Neural crest cell (in vitro differentiated cells): ENCODE results near the gene RHEBL1. TPM values are rescaled to one million over a fixed set of nuclear protein-coding genes. Genes with fewer than 3 reads are reported as not detected.

Experiments used
- DNase-seq: peaks from one replicate; pipeline ENCODE4 v3.0.0; 2021; ENCODE audit warnings: low read depth, mixed read lengths, low spot score
- H3K27ac Mint-ChIP-seq: one replicate; pipeline ENCODE4 v1.8.0; 2021; ENCODE audit warnings: mild to moderate bottlenecking, mixed read lengths; ENCODE audit not compliant: unreplicated experiment
- H3K27me3 Mint-ChIP-seq: 2 replicates; pipeline ENCODE4 v1.8.0; 2021; ENCODE audit warnings: low read depth, mild to moderate bottlenecking, mixed read lengths
- H3K36me3 Mint-ChIP-seq: 2 replicates; pipeline ENCODE4 v1.8.0; 2021; ENCODE audit warnings: low read depth, mild to moderate bottlenecking, mixed read lengths
- H3K4me1 Mint-ChIP-seq: 2 replicates; pipeline ENCODE4 v1.8.0; 2021; ENCODE audit warnings: mixed read lengths
- H3K4me3 Mint-ChIP-seq: one replicate; pipeline ENCODE4 v1.8.0; 2021; ENCODE audit warnings: mild to moderate bottlenecking, mixed read lengths
- H3K9me3 Mint-ChIP-seq: 2 replicates; pipeline ENCODE4 v1.8.0; 2021; ENCODE audit warnings: mixed read lengths
- CTCF ChIP-seq: fragments of 200-600 bp; sonication (generic); conservative IDR thresholded peaks from 2 replicates; pipeline ENCODE4 v1.5.0; 2021; ENCODE audit warnings: antibody characterized with exemption, mild to moderate bottlenecking
- total RNA-seq: library from RNA; stranded (reverse); gene quantifications from 2 replicates; pipeline ENCODE4 v1.2.1, GENCODE V29; 2021

RHEBL1 gene
- total RNA-seq, 1 donor from 2014 or later, result 2.1 TPM

DNA sequence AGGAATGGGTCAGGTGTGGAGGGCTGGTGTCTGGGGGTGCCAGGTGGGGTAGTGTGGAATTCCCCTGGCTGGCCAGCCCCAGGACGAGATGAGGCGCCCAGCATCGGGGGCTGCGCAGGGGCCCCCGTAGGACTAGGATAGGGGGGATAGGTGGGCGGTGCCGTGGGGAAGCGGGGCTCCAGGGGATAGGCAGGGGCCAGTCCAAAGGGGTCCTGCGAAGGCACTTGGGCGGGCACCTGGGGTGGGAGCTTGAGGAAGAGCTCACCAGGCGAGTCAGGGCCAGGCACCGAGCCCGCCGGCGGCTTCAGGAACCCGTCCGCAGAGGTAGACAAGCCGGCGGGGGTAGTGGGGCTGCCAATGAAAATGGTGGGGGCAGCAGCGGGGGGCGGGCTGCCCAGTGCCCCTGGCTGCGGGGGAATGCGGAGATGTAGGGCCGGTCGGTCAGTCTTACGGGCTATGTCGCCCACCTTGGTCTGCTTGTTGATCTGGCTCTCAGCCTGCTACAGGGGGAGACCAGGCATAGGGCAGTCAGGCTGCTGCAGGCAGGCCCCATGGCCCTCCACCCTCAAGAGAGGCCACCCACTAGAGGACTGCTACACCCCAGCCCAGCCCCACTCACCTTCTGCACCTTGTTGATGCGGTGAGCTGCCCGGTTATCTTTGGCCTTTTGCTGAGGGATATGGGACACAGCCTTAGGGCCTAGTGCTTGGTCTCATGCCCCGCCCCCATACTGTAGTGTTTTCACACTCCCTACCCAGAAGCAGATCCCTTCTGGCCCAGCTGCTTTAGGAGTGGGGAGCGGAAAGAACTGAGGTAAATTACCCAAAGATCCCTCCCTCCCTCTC, 28.5 kb downstream of the RHEBL1 start:
- Mint-ChIP-seq H3K9me3 (no peaks in the 10 kb centered on the region), H3K27ac (peak overlapping the region; percentile 67), H3K4me1 (no peaks in the 10 kb centered on the region), H3K4me3 (no peak overlapping the region), H3K27me3 (no peaks in the 10 kb centered on the region), H3K36me3 (peaks cover 14% of the 10 kb centered on the region)
- DNase-seq, result no peak
- TF ChIP-seq CTCF, result no peak

- H3K4me1 Mint-ChIP-seq, result no peaks in the 10 kb centered on the region
- no peak for DNase-seq
- H3K27me3 Mint-ChIP-seq, result no peaks in the 10 kb centered on the region
- H3K36me3 Mint-ChIP-seq, result peaks cover 14% of the 10 kb centered on the region
- H3K9me3 Mint-ChIP-seq, result no peaks in the 10 kb centered on the region
- TF ChIP-seq CTCF, result no peak
- no peak overlapping the region for H3K27ac Mint-ChIP-seq
- H3K4me3 Mint-ChIP-seq, result no peak overlapping the region
These were observed 29.4 kb downstream of the RHEBL1 start for GRCh38 chr12:49040364-49040855.

DNA sequence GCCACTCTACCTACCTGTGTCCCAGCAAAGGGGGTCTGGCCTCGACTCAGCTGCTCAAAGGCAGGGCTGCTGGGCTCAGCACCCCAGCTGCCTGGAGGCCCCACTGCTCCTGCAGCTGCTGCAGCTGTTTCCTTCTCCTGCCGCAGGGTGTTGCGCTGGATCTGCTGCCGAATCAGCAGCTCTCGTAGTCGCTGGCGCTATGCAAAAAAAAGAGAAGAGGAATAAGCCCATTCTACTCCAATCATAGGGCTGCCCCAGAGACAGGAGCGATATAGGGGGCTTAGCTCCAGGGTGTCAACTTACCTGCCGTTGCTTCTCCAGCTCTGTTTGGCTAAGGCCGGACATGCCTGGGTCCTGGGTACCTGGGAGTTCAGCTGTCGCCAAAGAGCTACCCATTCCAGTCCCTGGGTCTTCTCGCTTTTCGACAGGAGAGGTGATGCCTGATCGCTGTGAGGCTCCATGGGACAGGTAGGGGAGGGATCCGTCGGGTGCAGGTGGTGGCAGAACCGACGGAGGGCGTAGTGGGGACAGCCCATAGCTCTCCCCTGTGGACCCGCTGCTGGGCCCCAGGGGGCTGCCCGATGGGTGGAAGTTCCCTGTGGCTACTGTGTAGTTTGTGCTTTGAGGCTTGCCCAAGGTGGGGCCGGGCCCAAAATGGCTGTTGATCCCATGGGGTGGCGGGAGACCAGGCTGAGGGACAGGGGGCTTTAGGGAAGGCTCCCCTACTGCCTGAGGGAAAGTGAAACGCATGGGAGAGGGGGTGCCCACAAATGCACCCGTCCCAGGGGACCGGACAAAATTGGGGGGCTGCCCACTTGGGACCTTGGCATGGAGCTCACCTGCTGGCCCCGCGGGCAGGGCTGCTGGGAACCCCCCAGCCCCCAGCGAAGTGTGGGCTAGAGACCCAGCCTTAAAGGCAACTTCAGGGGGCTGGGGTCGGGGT, 30.1 kb downstream of the RHEBL1 start:
- Mint-ChIP-seq H3K4me3 (no peak overlapping the region), H3K36me3 (peaks cover 14% of the 10 kb centered on the region), H3K27me3 (no peaks in the 10 kb centered on the region), H3K27ac (no peak overlapping the region), H3K4me1 (no peaks in the 10 kb centered on the region), H3K9me3 (no peaks in the 10 kb centered on the region)
- TF ChIP-seq CTCF, result no peak
- DNase-seq, result no peak

- Mint-ChIP-seq H3K36me3 (peaks cover 6% of the 10 kb centered on the region), H3K9me3 (no peaks in the 10 kb centered on the region), H3K4me1 (no peaks in the 10 kb centered on the region), H3K27me3 (no peaks in the 10 kb centered on the region), H3K27ac (no peak overlapping the region), H3K4me3 (no peak overlapping the region)
- no peak for TF ChIP-seq CTCF
- DNase-seq, result no peak
These were observed 31.4 kb downstream of the RHEBL1 start for GRCh38 chr12:49038291-49038955.

- H3K4me1 Mint-ChIP-seq, result no peaks in the 10 kb centered on the region
- no peak overlapping the region for H3K27ac Mint-ChIP-seq
- H3K4me3 Mint-ChIP-seq, result no peak overlapping the region
- H3K9me3 Mint-ChIP-seq, result no peaks in the 10 kb centered on the region
- TF ChIP-seq CTCF, result no peak
- peaks cover under 1% of the 10 kb centered on the region for H3K36me3 Mint-ChIP-seq
- no peak for DNase-seq
- H3K27me3 Mint-ChIP-seq, result no peaks in the 10 kb centered on the region
These were observed 31.9 kb downstream of the RHEBL1 start for GRCh38 chr12:49037947-49038237.
